ENCODE measurements around the gene SMPX.

SMPX gene

GRCh38 chrX:21800344-21800770 lies 42.4 kb upstream of the SMPX start:
- no peak overlapping the region for H2BK12ac ChIP-seq (ENCODE audit: low read length)
- WGBS, 2 donors (ENCODE audit: extremely low coverage in 2 of 2, insufficient read length in 2 of 2, insufficient replicate concordance in 1 of 2) = no CpG with 5 or more reads among the region's 1 CpG
- H3K23ac ChIP-seq (ENCODE audit: low read depth, low read length, poor library complexity) = no peak overlapping the region
- DNase-seq (ENCODE audit: low spot score) = no peak
- no peak overlapping the region for H2AK5ac ChIP-seq (ENCODE audit: low read depth, low read length)
- no peak overlapping the region for H2BK120ac ChIP-seq (ENCODE audit: low read depth, low read length)
- H3K9me3 ChIP-seq (replicated peaks in 1 of 2; ENCODE audit: control insufficient read depth in 2 of 2, insufficient read depth in 1 of 2, low read depth in 1 of 2, low read length in 2 of 2) = no peaks in the 10 kb centered on the region
- H2AFZ ChIP-seq (ENCODE audit: low read length) = no peak overlapping the region
- H3K4me3 ChIP-seq (ENCODE audit: low read length in 2 of 2) = no peak overlapping the region
- no peak overlapping the region for H4K8ac ChIP-seq (ENCODE audit: low read depth, low read length)
- H3K4me1 ChIP-seq (ENCODE audit: control insufficient read depth in 2 of 2, insufficient read depth in 1 of 2, low read depth in 1 of 2, low read length in 2 of 2) = no peaks in the 10 kb centered on the region
- no peaks in the 10 kb centered on the region for H3K27me3 ChIP-seq (ENCODE audit: control insufficient read depth in 3 of 3, insufficient read depth in 3 of 3, low read depth in 1 of 3, low read length in 3 of 3)
- H3K18ac ChIP-seq (ENCODE audit: low read length) = no peak overlapping the region
- H3K79me1 ChIP-seq (ENCODE audit: low read depth, low read length) = no peaks in the 10 kb centered on the region
- H3K4ac ChIP-seq (ENCODE audit: low read length) = no peak overlapping the region
- no peak overlapping the region for H3K4me2 ChIP-seq (ENCODE audit: insufficient read depth, low read length, poor library complexity, severe bottlenecking)
- no peak overlapping the region for H3K9ac ChIP-seq (ENCODE audit: low read depth, low read length, poor library complexity)
- H2BK5ac ChIP-seq (ENCODE audit: low read length) = no peak overlapping the region
- H3K14ac ChIP-seq (ENCODE audit: low read length) = no peak overlapping the region
- H3K36me3 ChIP-seq (replicated peaks in 1 of 2; ENCODE audit: control insufficient read depth in 2 of 2, insufficient read depth in 2 of 2, low read length in 2 of 2) = no peaks in the 10 kb centered on the region
- H3K27ac ChIP-seq (replicated peaks; ENCODE audit: low read length) = no peak overlapping the region
- no peak overlapping the region for H2BK15ac ChIP-seq (ENCODE audit: low read length)
- no peak overlapping the region for H4K91ac ChIP-seq (ENCODE audit: low read depth, low read length, poor library complexity)

GRCh38 chrX:21799767-21800166 lies 41.9 kb upstream of the SMPX start:
- WGBS, 2 donors (ENCODE audit: extremely low coverage in 2 of 2, insufficient read length in 2 of 2, insufficient replicate concordance in 1 of 2) = no CpG with 5 or more reads among the region's 6 CpGs
- H2AFZ ChIP-seq (ENCODE audit: low read length) = no peak overlapping the region
- H3K14ac ChIP-seq (ENCODE audit: low read length) = no peak overlapping the region
- H3K79me1 ChIP-seq (ENCODE audit: low read depth, low read length) = no peaks in the 10 kb centered on the region
- no peak overlapping the region for H3K18ac ChIP-seq (ENCODE audit: low read length)
- H3K27me3 ChIP-seq (ENCODE audit: control insufficient read depth in 3 of 3, insufficient read depth in 3 of 3, low read depth in 1 of 3, low read length in 3 of 3) = no peaks in the 10 kb centered on the region
- no peaks in the 10 kb centered on the region for H3K9me3 ChIP-seq (replicated peaks in 1 of 2; ENCODE audit: control insufficient read depth in 2 of 2, insufficient read depth in 1 of 2, low read depth in 1 of 2, low read length in 2 of 2)
- no peak overlapping the region for H3K4me2 ChIP-seq (ENCODE audit: insufficient read depth, low read length, poor library complexity, severe bottlenecking)
- no peak overlapping the region for H3K27ac ChIP-seq (replicated peaks; ENCODE audit: low read length)
- H2BK5ac ChIP-seq (ENCODE audit: low read length) = no peak overlapping the region
- no peak overlapping the region for H3K9ac ChIP-seq (ENCODE audit: low read depth, low read length, poor library complexity)
- no peak overlapping the region for H2BK120ac ChIP-seq (ENCODE audit: low read depth, low read length)
- DNase-seq (ENCODE audit: low spot score) = no peak
- no peak overlapping the region for H2BK15ac ChIP-seq (ENCODE audit: low read length)
- H4K8ac ChIP-seq (ENCODE audit: low read depth, low read length) = no peak overlapping the region
- H3K36me3 ChIP-seq (replicated peaks in 1 of 2; ENCODE audit: control insufficient read depth in 2 of 2, insufficient read depth in 2 of 2, low read length in 2 of 2) = no peaks in the 10 kb centered on the region
- no peak overlapping the region for H3K23ac ChIP-seq (ENCODE audit: low read depth, low read length, poor library complexity)
- H4K91ac ChIP-seq (ENCODE audit: low read depth, low read length, poor library complexity) = no peak overlapping the region
- H3K4me1 ChIP-seq (ENCODE audit: control insufficient read depth in 2 of 2, insufficient read depth in 1 of 2, low read depth in 1 of 2, low read length in 2 of 2) = no peaks in the 10 kb centered on the region
- H3K4me3 ChIP-seq (ENCODE audit: low read length in 2 of 2) = no peak overlapping the region
- H3K4ac ChIP-seq (ENCODE audit: low read length) = no peak overlapping the region
- no peak overlapping the region for H2AK5ac ChIP-seq (ENCODE audit: low read depth, low read length)
- H2BK12ac ChIP-seq (ENCODE audit: low read length) = no peak overlapping the region

GRCh38 chrX:21798677-21799219 lies 40.8 kb upstream of the SMPX start:
- H3K79me1 ChIP-seq (ENCODE audit: low read depth, low read length) = no peaks in the 10 kb centered on the region
- no peak overlapping the region for H4K8ac ChIP-seq (ENCODE audit: low read depth, low read length)
- no peak overlapping the region for H2AK5ac ChIP-seq (ENCODE audit: low read depth, low read length)
- no peak overlapping the region for H2BK15ac ChIP-seq (ENCODE audit: low read length)
- no CpG with 5 or more reads among the region's 6 CpGs for WGBS, 2 donors (ENCODE audit: extremely low coverage in 2 of 2, insufficient read length in 2 of 2, insufficient replicate concordance in 1 of 2)
- no peaks in the 10 kb centered on the region for H3K9me3 ChIP-seq (replicated peaks in 1 of 2; ENCODE audit: control insufficient read depth in 2 of 2, insufficient read depth in 1 of 2, low read depth in 1 of 2, low read length in 2 of 2)
- no peaks in the 10 kb centered on the region for H3K36me3 ChIP-seq (replicated peaks in 1 of 2; ENCODE audit: control insufficient read depth in 2 of 2, insufficient read depth in 2 of 2, low read length in 2 of 2)
- no peak overlapping the region for H2AFZ ChIP-seq (ENCODE audit: low read length)
- H3K4me1 ChIP-seq (ENCODE audit: control insufficient read depth in 2 of 2, insufficient read depth in 1 of 2, low read depth in 1 of 2, low read length in 2 of 2) = no peaks in the 10 kb centered on the region
- no peak overlapping the region for H3K23ac ChIP-seq (ENCODE audit: low read depth, low read length, poor library complexity)
- no peak overlapping the region for H4K91ac ChIP-seq (ENCODE audit: low read depth, low read length, poor library complexity)
- no peak for DNase-seq (ENCODE audit: low spot score)
- no peak overlapping the region for H2BK120ac ChIP-seq (ENCODE audit: low read depth, low read length)
- H3K14ac ChIP-seq (ENCODE audit: low read length) = no peak overlapping the region
- no peak overlapping the region for H3K4me3 ChIP-seq (ENCODE audit: low read length in 2 of 2)
- no peak overlapping the region for H3K4ac ChIP-seq (ENCODE audit: low read length)
- no peaks in the 10 kb centered on the region for H3K27me3 ChIP-seq (ENCODE audit: control insufficient read depth in 3 of 3, insufficient read depth in 3 of 3, low read depth in 1 of 3, low read length in 3 of 3)
- no peak overlapping the region for H3K27ac ChIP-seq (replicated peaks; ENCODE audit: low read length)
- H3K18ac ChIP-seq (ENCODE audit: low read length) = no peak overlapping the region
- H3K9ac ChIP-seq (ENCODE audit: low read depth, low read length, poor library complexity) = no peak overlapping the region
- no peak overlapping the region for H3K4me2 ChIP-seq (ENCODE audit: insufficient read depth, low read length, poor library complexity, severe bottlenecking)
- H2BK5ac ChIP-seq (ENCODE audit: low read length) = no peak overlapping the region
- no peak overlapping the region for H2BK12ac ChIP-seq (ENCODE audit: low read length)

- no peak overlapping the region for H3K23ac ChIP-seq (ENCODE audit: low read depth, low read length, poor library complexity)
- peaks cover 0 to 6% of the 10 kb centered on the region in 2 donors for H3K4me1 ChIP-seq (ENCODE audit: control insufficient read depth in 2 of 2, insufficient read depth in 1 of 2, low read depth in 1 of 2, low read length in 2 of 2)
- no peak overlapping the region for H4K8ac ChIP-seq (ENCODE audit: low read depth, low read length)
- H3K4me3 ChIP-seq (ENCODE audit: low read length in 2 of 2) = no peak overlapping the region
- H2BK15ac ChIP-seq (ENCODE audit: low read length) = no peak overlapping the region
- no peaks in the 10 kb centered on the region for H3K36me3 ChIP-seq (replicated peaks in 1 of 2; ENCODE audit: control insufficient read depth in 2 of 2, insufficient read depth in 2 of 2, low read length in 2 of 2)
- no peak for DNase-seq (ENCODE audit: low spot score)
- no peak overlapping the region for H3K9ac ChIP-seq (ENCODE audit: low read depth, low read length, poor library complexity)
- H2AFZ ChIP-seq (ENCODE audit: low read length) = no peak overlapping the region
- no peaks in the 10 kb centered on the region for H3K9me3 ChIP-seq (replicated peaks in 1 of 2; ENCODE audit: control insufficient read depth in 2 of 2, insufficient read depth in 1 of 2, low read depth in 1 of 2, low read length in 2 of 2)
- H3K27ac ChIP-seq (replicated peaks; ENCODE audit: low read length) = no peak overlapping the region
- H3K14ac ChIP-seq (ENCODE audit: low read length) = no peak overlapping the region
- no peak overlapping the region for H3K4me2 ChIP-seq (ENCODE audit: insufficient read depth, low read length, poor library complexity, severe bottlenecking)
- H3K4ac ChIP-seq (ENCODE audit: low read length) = no peak overlapping the region
- H3K79me1 ChIP-seq (ENCODE audit: low read depth, low read length) = no peaks in the 10 kb centered on the region
- no peaks in the 10 kb centered on the region for H3K27me3 ChIP-seq (ENCODE audit: control insufficient read depth in 3 of 3, insufficient read depth in 3 of 3, low read depth in 1 of 3, low read length in 3 of 3)
- no peak overlapping the region for H2AK5ac ChIP-seq (ENCODE audit: low read depth, low read length)
- H2BK120ac ChIP-seq (ENCODE audit: low read depth, low read length) = no peak overlapping the region
- no CpG with 5 or more reads among the region's 1 CpG for WGBS, 2 donors (ENCODE audit: extremely low coverage in 2 of 2, insufficient read length in 2 of 2, insufficient replicate concordance in 1 of 2)
- H2BK12ac ChIP-seq (ENCODE audit: low read length) = no peak overlapping the region
- H3K18ac ChIP-seq (ENCODE audit: low read length) = no peak overlapping the region
- H4K91ac ChIP-seq (ENCODE audit: low read depth, low read length, poor library complexity) = no peak overlapping the region
- no peak overlapping the region for H2BK5ac ChIP-seq (ENCODE audit: low read length)
Measured at GRCh38 chrX:21781976-21782375, 24.1 kb upstream of the SMPX start.

All from neuronal stem cell (in vitro differentiated cells).